GF-D8 (cell line): ENCODE measurements around the gene SLC25A45.
A peak's percentile ranks its signal among the peaks of the same experiment; 100 is the strongest.
"Not testable (repeated sequence)": the region's sequence is repeated elsewhere in the genome, so short reads cannot be mapped to it uniquely, and the experiment has no call there.

Source experiments
- DNase-seq: peaks from one replicate; lab custom pipeline; 2025; lab: John Stamatoyannopoulos, UW

SLC25A45 gene

DNA sequence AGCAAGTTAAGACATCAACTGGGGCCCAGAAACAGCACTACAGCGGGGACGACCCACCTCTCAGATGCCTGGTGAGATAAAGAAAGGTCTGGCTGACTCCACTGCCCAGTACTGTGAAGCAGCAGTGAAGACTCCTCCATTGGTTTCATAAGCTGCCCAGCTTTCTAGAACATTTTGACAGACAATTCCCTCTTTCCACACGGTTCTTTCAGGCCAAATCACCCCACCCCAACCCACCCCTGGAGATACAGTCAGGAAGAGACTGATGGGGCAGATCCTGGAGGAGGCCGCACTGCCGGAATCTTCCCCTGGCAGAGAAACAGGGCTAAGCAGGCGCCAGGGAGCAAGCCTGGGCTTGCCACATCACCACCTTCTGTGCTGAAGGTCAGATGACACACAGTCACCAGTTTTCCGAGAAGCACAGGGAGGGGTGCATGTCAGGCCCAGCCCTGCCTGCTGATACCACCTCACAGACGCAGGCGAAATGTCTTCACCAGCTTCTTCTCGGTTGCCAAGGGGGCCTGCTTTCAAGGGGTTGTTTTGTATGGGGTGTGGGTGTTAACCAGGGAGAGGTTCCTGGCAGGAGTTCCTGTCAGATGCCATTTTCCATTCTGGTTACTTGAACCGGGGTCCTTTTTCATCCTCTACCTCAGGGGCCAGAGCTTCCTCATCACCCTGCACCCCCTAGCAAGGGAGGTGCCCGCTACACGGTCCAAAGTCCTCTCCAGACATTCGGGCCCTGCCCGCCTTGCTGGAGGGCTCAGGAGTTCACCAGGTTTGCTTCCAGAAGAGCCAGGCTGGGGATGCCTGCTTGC is 38.7 kb upstream of the SLC25A45 start:
- DNase-seq: peak; percentile 92

DNA sequence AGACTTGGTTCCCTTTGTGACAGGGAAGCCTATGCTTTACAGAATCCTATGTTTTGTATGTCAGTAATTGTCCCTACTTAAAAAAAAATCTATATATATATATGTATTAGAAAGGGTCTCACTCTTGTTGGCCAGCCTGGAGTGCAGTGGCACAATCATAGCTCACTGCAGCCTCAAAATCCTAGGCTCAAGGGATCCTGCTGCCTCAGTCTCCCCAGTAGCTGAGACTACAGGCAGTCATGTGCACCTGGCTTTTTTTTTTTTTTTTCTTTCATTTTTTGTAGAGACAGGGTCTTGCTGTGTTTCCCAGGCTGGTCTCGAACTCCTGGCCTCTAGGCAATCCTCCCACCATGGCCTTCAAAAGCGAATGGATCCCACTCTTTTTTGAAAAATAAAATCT is 38.1 kb upstream of the SLC25A45 start:
- DNase-seq: no peak

DNA sequence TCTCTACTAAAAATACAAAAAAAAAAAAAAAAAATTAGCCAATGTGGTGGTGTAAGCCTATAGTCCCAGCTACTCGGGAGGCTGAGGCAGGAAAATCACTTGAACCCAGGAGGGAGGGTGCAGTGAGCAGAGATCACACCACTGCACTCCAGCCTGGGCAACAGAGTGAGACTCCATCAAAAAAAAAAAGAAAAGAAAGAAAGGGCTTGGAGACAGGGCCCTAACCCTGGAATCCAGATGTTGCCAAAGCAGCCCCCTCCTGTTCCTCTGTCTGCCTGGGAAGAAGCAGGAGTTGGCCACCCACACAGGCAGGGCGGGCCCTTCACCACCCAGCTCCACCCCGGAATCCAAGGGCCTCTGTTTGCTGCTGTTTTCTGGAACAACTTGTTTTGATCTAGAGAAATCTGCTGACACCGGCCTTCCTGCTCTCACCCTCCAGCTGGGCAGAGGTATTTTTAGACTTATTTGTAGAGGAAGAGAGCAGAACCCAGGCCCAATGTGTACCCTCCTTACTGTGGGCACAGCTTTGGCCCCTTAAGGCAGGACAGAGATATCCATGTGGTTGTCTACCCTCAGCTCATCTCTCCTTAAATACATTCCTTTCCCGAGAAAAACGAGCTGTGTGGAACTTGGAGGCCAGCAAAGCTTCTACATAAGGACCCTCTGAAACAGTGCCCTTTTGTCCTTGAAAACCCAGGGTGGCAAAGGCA is 37.5 kb upstream of the SLC25A45 start:
- peak; percentile 85 for DNase-seq

DNA sequence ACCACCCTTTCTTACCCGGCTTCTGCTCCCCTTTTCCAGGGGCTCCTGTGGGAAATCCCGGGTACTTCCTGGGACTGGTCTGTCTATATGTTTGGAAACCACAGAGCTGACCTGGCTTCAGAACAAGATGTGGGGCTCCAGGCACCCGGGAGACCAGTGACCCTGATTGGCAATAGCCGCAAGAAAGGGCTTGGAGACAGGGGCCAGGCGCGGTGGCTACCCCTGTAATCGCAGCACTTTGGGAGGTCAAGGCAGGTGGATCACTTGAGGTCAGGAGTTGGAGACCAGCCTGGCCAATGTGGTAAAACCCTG is 37.0 kb upstream of the SLC25A45 start:
- no peak for DNase-seq

DNA sequence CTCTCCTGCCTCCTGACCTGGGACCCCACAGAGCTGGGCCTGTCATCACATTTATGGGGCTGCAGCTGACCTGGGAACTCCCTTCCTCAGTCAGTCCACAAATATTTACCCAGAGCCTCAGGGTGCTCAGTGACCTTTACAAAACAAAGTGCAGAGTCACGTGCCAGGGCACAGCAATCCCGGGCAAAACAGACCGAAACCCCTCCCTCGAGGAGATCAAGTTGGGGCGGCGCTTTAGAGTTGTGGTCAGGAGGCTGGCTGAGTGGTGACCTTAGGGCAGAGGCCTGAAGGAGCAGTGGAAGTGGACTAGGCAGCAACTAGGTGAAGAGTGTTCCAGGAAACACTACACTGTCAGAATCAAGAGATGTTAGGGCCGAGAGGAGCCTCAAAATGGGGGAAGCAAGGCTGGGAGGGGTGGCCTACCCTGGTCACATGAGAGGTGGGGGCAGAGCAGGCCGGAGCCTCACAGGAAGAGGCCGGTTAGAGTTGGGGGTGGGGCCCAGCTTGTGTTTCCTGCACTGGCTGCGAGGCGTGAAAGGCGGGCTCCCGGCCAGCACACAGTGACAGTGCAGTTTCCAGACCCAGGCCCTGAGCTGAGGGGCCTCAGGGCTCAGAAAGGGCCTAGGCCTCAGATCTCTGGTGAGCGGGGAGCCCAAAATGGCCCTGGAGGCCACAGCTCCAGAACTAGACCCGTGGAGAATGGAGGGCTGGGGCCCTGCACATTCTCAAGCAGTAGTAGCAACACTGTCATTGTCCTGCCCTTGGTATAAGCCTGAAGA is 36.4 kb upstream of the SLC25A45 start:
- DNase-seq: peak; percentile 98

DNA sequence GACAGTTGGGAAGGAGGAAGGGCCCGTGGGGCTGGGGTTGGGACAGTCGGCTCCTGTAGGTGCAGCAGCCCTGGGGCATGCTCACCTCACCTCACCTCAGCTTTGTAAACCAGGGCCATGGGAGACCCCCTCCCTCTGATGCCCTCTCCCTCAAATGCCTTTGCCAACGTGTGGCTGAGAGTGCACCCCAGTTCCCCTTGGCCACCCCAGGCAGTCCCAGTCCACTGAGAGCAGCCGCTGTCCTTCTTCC is 35.9 kb upstream of the SLC25A45 start:
- DNase-seq: no peak

DNA sequence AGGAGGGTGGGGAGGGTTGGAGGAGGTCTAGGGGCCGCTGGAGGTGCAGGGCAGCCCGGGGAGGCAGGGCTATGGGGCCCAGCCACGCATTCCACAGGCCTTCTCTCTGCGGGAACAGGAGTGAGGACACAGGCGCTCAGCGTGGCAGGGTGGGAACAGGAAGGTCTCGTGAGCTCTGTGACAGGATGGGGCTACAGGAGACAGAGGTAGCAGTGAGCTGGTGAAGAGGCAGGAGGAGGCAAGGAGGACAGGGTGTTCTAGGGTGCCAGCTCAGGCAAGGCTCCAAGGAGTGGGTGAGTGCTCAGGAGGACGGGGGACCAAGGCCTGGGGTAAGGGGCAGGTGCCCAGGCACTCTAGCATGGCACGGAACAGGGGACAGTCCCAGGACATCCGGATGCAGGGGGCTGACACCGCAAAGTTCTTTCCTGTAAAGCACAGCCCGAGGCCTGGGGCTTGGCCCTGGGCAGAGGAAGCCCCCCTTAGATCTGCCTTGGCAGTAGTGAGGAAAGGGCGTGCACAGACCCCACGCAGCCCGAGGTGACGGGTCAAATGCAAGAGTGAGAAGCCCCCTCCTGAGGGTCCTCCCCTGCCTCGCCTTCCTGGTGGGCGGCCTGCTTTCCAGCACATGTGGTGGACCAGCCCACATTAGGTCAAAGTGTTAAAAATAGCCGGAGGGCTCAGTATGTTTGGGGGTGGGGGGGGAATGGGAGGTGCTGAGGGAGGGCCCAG is 35.4 kb upstream of the SLC25A45 start:
- no peak for DNase-seq

DNA sequence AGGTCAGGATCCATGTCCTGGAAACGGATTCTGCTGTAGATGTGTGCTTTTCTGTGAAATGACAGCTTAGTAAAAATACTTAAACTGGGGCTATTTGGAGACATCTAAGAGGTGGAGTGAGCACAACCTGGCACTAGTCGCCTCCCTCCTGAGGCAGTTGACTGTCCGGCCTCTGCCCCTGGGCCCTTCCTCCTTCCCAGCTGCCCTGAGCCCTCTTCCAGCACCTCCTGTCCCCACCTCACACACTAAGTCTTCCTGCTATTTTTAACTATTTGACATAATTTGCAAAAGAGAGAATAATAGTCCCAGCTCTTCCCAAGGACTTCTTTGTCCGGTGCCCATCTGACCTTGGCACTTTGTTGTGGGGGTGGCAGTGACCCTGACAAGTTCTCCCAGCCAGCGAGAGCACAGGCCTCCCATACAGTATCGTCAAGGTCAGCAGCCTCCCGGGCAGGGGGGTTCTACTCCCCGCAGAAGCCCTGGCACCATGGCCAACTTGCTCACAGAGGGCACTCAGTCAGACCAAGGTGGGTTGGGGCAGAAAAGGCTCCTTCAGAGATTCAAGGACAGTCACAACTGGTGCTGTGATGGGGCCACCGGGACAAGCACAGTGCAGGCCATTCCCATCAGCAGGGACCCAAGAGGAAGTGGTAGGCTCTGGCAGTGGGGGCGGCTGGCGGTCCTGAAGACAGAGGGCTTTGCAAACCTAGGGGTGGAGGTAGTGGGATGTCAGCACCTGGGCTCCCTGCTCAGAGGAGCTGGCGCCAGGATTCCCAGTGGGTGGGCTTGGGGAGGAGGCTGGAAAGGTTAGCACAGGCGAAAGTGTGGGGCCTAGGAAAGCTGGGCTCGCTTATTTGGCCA is 34.6 kb upstream of the SLC25A45 start:
- DNase-seq: no peak

DNA sequence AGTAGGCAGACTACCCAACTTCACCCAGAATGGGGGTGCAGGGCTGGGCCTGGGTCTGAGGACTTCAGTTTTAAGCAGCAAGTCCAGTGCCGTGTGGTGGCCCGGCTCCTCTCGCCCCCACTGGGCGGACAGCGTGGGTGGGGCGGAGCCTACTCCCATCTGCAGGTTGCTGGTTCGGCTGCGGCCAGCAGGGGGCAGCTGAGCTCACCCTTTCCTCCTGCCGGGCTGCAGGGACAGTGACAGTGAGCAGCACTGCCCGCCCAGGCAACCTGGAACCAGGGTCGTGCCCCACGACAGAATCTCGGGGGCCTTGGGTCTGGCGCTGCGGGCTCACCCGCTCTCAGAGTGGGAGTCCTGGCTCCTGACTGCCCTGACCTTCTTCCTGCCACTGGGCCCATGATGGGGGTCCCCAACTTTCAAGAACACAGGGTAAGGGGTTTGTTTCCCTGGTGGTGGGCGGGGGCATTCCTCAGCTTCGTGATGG is 33.9 kb upstream of the SLC25A45 start:
- peak; percentile 41 for DNase-seq

DNA sequence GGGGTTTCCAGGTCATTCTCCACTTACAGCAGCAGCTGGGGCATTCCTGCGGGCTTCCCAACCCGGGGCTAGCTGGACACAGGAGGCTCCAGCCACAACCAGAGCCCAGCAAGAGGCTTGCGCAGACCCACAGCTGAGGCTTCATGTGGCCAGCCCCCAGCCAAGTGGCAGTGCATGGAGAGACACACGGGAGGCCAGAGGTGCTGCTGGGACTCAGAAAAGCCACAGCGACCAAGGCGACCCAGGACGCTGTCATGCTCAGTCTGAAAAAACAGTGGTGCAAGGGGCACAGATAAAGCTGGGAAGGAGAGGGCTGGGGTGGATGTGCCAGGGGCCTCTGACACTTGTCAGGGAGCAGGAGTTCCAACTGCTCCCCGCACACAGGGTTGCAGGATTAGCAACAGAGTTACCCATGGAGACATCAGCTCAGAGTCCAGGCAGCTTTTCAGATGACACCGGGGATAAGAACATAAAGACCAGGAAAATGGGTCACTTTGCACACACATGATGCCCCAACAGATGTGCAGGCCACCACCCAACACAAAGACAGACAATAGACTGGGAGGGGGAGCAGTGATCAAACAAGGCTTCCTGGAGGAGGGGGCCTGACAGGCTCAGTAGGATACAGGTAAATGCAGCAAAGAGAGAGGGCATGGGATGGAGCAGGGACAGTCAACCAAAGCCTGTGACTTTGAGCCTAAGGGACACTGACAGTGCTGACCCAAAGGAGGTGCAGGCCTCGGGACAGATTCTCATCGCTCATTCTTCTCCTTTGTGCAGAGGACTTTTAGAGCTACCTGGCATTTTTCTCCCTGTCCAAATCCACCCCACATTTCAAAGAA is 33.3 kb upstream of the SLC25A45 start:
- no peak for DNase-seq

DNA sequence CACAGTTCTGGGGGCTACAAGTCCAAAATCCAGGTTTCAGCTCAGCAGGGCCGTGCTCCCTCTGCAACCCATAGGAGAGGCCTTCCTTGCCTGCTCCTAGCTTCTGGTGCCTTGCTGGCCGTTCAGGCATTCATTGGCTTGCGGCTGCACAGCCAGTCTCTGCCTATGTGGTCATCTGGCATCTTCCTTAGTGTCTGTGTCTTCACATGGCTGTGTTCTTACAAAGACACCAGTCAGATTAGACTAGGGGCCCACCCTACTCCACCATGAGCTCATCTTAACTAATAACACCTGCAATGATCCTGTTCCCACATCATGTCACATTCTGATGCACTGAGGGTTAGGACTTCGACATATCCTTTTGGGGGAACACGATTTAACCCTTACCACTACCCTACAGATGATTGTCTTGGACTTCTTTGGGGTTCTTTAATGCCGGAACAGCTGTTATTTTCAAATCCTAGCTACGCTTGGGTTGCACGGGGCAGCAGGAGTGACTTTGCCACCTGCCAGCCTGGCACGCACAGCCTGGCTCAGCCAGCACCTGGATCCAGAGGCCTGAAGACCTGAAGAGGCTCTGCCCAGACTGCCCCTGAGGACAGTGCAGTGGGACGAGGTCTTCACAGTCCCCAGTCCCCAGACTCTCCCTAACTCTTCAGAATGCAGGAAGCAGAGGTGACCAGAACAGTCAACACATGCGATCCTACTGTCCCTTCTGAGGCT is 32.5 kb upstream of the SLC25A45 start:
- no peak for DNase-seq

DNA sequence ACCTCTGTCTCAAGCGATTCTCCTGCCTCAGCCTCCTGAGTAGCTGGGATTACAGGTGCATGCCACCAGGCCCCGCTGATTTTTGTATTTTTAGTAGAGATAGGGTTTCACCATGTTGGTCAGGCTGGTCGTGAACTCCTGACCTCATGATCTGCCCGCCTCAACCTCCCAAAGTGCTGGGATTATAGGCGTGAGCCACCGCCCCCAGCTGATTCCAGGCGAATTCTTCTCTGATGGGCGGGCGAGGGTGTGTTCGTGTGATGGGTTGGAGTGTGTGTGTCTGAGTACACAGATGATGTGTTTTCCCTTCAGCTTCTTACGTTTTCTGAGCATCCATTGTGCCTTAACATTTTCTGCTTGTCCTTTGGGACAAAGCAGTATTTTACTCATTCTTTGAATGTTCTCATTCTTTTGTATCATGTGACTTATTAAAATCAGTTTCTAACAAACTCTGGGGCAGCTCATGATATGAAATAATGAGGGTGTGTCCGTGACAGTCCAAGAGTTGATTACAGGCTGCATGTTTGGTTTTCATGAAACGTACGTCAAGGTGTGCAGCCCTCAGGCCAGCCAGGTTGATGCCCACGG is 30.7 kb upstream of the SLC25A45 start:
- DNase-seq: not testable (repeated sequence)

DNA sequence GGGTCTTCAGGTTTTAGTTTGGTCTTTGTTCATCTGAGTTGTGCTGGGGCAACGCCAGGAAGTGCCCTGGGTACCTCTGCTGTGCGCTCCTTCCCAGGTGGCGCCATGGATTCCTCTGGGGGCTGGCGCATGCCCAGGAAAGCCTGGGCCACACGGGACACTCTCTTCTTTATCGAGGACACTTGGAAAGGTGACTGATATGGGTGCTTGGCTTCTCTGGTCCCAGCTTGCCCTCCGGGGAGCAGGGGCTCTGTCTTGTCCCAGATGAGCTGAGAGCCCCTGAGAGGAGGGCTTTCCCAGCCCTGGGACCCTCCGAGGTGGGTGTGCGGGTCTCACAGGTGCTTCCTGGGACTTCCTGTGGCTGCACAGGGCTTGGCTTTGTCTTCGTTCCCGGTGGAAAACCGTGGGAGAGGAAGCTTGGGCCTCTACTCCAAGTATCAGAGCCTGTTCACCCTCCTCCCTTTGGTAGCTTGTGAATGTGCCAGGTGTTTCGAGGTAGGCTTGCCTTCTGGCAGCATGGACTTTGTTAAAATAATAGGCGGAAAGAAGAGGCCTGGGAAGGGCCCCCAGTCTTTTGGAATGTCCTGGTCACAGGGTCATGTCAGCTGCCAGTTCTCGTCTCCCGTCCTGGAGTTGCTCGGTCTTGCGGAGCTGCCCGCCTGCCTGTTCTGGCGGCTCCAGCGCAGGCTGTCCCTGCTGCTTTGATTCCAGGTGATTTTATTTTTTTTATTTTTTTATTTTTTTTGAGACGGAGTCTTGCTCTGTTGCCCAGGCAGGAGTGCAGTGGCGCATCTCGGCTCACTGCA is 30.0 kb upstream of the SLC25A45 start:
- no peak for DNase-seq

DNA sequence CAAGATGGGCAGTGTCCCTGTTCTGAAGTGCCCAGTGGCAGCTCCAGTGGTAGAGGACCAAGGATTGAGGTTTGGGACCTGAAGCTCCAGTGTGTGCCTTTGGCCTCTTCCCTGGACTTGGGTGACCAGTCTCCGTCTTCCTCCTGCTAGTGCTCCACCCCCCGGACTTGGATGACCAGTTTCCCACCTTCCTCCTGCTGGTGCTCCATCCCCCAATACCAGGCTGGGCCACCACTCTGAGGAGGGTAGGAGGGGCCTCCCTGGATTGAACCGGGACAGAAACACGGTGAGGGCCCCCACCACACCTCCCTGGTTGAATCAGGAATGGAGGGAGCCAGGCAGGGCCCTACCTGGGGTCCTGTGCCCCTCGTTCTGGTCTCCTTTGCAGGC is 29.2 kb upstream of the SLC25A45 start:
- no peak for DNase-seq

DNA sequence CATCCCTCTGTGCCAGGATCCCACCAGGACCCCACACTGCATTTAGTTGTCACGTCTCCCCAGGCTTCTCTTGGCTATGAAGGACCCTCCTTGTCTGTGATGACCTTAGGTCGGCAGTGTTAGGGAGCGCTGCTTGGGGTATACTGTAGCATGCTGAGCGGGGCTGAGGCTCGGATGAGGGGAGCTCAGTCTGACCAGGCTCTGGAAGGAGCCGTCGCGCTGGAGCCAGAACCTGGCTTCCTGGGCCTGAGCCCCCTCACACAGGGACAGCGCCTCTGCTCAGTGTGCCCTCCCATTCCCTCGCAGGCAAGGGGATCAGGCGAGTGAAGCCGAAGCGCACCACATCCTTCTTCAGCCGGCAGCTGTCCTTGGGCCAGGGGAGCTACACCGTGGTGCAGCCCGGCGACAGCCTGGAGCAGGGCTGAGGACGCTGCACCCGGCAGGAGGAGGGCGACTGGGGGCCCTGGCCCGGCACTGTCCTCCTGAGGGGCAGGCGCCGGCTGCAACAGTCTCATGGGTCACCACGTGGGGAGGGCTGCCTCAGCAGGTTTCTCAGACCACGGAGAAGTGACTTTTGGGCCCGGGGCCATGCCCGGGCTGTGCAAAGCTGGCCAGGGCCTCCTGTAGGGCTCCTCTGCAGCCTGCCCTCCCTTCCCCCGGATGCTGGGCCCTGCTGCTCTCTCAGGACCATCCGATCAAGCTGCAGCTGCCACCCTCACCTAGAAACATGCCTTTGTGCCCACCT is 28.7 kb upstream of the SLC25A45 start:
- DNase-seq: no peak

DNA sequence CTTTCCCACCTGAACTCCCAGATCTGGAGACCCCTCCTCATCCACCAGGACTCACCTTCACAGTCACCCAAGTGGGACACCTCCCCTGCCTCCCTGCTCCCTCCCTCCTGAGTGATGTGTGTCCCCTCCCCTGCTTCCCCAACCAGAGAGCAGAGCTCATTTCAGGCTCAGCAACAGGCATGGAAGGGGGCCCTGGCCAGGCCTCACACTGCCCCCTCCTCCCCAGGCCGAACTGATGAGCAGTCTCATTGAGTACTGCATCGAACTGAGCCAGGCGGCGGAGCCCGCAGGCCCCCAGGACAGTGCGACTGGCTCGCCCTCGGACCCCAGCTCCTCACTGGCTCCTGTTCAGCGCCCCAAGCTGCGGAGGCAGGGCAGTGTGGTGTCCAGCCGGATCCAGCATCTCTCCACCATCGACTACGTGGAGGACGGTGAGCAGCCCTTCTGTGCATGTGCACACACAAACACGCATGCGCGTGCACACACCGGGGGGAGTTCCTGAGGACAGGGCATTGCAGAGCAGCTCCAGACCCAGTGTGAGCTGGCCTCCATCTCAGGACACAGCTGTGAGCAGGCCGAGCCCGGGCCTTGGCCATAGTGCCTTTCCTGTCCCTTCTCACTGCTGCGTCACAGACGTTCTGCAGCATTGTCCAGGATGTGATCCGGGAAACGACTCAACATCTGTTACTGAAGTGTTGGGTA is 22.3 kb upstream of the SLC25A45 start:
- no peak for DNase-seq

DNA sequence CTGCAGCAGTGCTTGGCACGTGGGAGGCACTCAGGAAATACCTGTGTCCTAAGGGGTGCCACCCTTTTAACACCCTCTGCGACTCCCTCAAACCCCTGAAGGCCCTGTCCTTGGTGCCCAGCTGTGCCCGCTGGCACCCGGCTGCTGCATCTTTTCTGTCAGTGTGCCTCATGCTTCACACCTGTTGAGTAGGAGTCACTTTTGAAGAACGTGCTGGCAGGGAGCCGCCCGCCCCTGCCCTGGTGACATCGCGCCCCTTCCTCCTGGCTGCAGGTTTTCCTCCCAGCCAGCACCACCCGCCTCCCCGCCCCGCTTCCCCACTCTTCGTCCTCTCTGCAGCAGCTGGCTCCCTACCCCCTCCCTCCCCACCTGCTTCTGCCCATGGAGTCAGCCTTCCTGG is 21.8 kb upstream of the SLC25A45 start:
- no peak for DNase-seq
